ENCODE measurements around the gene TAS1R3.

GRCh38 chr1:1292851-1293250 is 38.2 kb upstream of the TAS1R3 start:
- TF ChIP-seq SIN3A (IDR thresholded peaks at IDR 0.05; ENCODE audit: borderline replicate concordance, insufficient read depth, low read length) (no peak), POLR2AphosphoS5 (IDR thresholded peaks at IDR 0.05; ENCODE audit: low read depth, low read length) (no peak), REST (IDR thresholded peaks at IDR 0.05; ENCODE audit: insufficient read depth in 1 of 2, low read depth in 2 of 2, low read length in 2 of 2) (no peak), TAF1 (IDR thresholded peaks at IDR 0.05; ENCODE audit: borderline replicate concordance, insufficient read depth, low read length) (no peak), FOXP2 (optimal IDR thresholded peaks at IDR 0.05; ENCODE audit: borderline replicate concordance, extremely low read depth, extremely low read length, insufficient read depth) (no peak)

Measured in PFSK-1 (cell line).